ENCODE measurements around the gene COL6A3. TPM values are rescaled to one million over a fixed set of nuclear protein-coding genes. Genes with fewer than 3 reads are reported as not detected.

COL6A3 gene
- total and polyA plus RNA-seq, 2 of the 13 experiments (the other 11 are each of a cell fraction or from before 2014, with no cell fraction given): 0.03 TPM; not detected in 1

DNA sequence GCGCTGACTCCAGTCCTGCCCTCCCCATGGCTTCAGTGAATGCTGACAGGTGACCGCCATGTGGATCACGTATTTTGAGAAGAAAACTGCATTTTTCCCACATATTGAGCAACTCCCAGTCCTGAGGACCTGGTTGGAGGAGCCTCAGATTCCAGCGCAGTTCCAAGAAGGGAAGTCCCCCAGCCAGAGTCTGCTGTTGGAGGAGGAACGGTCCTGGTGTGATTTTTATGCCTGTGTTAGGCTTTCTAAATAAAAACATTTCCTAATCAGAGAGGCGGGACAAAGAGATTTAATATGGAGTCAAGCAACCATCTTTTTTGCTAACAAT, 32.3 kb upstream of the COL6A3 start:
- in situ Hi-C loops (cut with HindIII; ENCODE audit: extremely low pct_ligation_motif_present, low pct_unique_long_range_greater_than_20kb) (no loop called here), intact Hi-C loops (cut with micrococcal nuclease; ENCODE audit: unreplicated experiment) (no loop called here)
- ChIA-PET CTCF (ENCODE audit: low intra/inter-chr PET ratio, low total read pairs) (no interaction called here), POLR2A (no interaction called here)
- no peak for FAIRE-seq
- DNase-seq (ENCODE audit: low spot score): no peak
- TF ChIP-seq NCOA5 (CRISPR knock-in tag; IDR thresholded peaks at IDR 0.05): no peak
- TF ChIP-seq, protein P1, sequence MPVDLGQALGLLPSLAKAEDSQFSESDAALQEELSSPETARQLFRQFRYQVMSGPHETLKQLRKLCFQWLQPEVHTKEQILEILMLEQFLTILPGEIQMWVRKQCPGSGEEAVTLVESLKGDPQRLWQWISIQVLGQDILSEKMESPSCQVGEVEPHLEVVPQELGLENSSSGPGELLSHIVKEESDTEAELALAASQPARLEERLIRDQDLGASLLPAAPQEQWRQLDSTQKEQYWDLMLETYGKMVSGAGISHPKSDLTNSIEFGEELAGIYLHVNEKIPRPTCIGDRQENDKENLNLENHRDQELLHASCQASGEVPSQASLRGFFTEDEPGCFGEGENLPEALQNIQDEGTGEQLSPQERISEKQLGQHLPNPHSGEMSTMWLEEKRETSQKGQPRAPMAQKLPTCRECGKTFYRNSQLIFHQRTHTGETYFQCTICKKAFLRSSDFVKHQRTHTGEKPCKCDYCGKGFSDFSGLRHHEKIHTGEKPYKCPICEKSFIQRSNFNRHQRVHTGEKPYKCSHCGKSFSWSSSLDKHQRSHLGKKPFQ (CRISPR knock-in tag; IDR thresholded peaks at IDR 0.05; ENCODE audit: insufficient replicate concordance): no peak
- no peak for TF ChIP-seq ZNF264 (CRISPR knock-in tag; IDR thresholded peaks at IDR 0.05)
- no peak for TF ChIP-seq FOXA3 (CRISPR knock-in tag; IDR thresholded peaks at IDR 0.05)
- no peak for TF ChIP-seq ZBTB1 (CRISPR knock-in tag; IDR thresholded peaks at IDR 0.05; ENCODE audit: borderline replicate concordance)
- no peak for TF ChIP-seq TCF7L2 (IDR thresholded peaks at IDR 0.05; ENCODE audit: low read depth, low read length)
- no peak for TF ChIP-seq ZFP37 (CRISPR knock-in tag; IDR thresholded peaks at IDR 0.05; ENCODE audit: borderline replicate concordance)
- TF ChIP-seq, protein P2, sequence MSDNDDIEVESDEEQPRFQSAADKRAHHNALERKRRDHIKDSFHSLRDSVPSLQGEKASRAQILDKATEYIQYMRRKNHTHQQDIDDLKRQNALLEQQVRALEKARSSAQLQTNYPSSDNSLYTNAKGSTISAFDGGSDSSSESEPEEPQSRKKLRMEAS (IDR thresholded peaks at IDR 0.05): no peak
- no peak overlapping the region for H3K4me2 ChIP-seq (ENCODE audit: low read depth, low read length)
- H3K9me3 ChIP-seq (ENCODE audit: low read length): no peaks in the 10 kb centered on the region
- H3K79me2 ChIP-seq (ENCODE audit: insufficient read depth, low read length): no peaks in the 10 kb centered on the region
- H3K27me3 ChIP-seq (ENCODE audit: control insufficient read depth in 1 of 2, insufficient read depth in 2 of 2, low read length in 2 of 2): peaks cover 2 to 49% of the 10 kb centered on the region in 2 experiments; a peak in 4 of 5 replicates
- no peak overlapping the region for H3K4me3 ChIP-seq (replicated peaks in 1 of 3; ENCODE audit: insufficient read depth in 1 of 3, low read depth in 2 of 3, low read length in 3 of 3)
- no peak overlapping the region for H2AFZ ChIP-seq (ENCODE audit: low read length)
- BruUV-seq (replicated peaks): no TSS peak
- no peaks in the 10 kb centered on the region for H3K36me3 ChIP-seq (replicated peaks in 1 of 2; ENCODE audit: control insufficient read depth in 1 of 2, insufficient read depth in 2 of 2, low read length in 2 of 2)
- H3K4me1 ChIP-seq (ENCODE audit: insufficient read depth, low read length): peaks cover 6% of the 10 kb centered on the region; the same call in 1 of the 2 replicates
- H3K27ac ChIP-seq (ENCODE audit: extremely low read length, insufficient read depth, low read length): no peak overlapping the region
- no peak for ATAC-seq
- H3K9ac ChIP-seq (ENCODE audit: insufficient read depth, low read depth, low read length): no peak overlapping the region
- 35% methylated on average over 6 of the region's 6 CpGs for WGBS (ENCODE audit: low lambda C conversion rate)
- peaks cover 2% of the 10 kb centered on the region; the same call in 1 of the 2 replicates for H4K20me1 ChIP-seq (ENCODE audit: insufficient read depth, low read length)

Measured in HepG2 (cell line).